ENCODE results near the gene TATDN3.
A peak's percentile ranks its signal among the peaks of the same experiment; 100 is the strongest.

TATDN3 gene

GRCh38 chr1:212783976-212784375 lies 7.7 kb upstream of the TATDN3 start:
- H3K36me3 ChIP-seq (ENCODE audit: insufficient read depth, low read length) = peaks cover 45% of the 10 kb centered on the region
- H3K9me2 ChIP-seq (replicated peaks; ENCODE audit: low read depth, low read length) = no peaks in the 10 kb centered on the region
- H2AFZ ChIP-seq (ENCODE audit: low read length) = no peak overlapping the region
- TF ChIP-seq EZH2phosphoT487 (IDR thresholded peaks at IDR 0.05; ENCODE audit: borderline replicate concordance) (no peak), CTCF (conservative IDR thresholded peaks at IDR 0.05; ENCODE audit: low read length) (no peak)
- H3K79me2 ChIP-seq (ENCODE audit: insufficient read depth, low read length) = peaks cover 23% of the 10 kb centered on the region
- H3K4me2 ChIP-seq (ENCODE audit: low read depth, low read length, poor library complexity, severe bottlenecking) = no peak overlapping the region
- no peaks in the 10 kb centered on the region for H3K9me3 ChIP-seq (ENCODE audit: insufficient read depth, low read depth, low read length)
- no peaks in the 10 kb centered on the region for H3K27me3 ChIP-seq (ENCODE audit: insufficient read depth, low read length, poor library complexity, severe bottlenecking)
- no peaks in the 10 kb centered on the region; the same call in 1 of the 2 replicates for H3F3A ChIP-seq (ENCODE audit: low read depth)
- H4K20me1 ChIP-seq (ENCODE audit: insufficient read depth, low read length, poor library complexity, severe bottlenecking) = peaks cover 10% of the 10 kb centered on the region
- H3K4me1 ChIP-seq (ENCODE audit: insufficient read depth, low read length, poor library complexity, severe bottlenecking) = peaks cover 18% of the 10 kb centered on the region
- H3K9ac ChIP-seq (ENCODE audit: low read depth, low read length, poor library complexity, severe bottlenecking) = no peak overlapping the region
- H3K4me3 ChIP-seq (ENCODE audit: low read length, poor library complexity, severe bottlenecking) = no peak overlapping the region

- no peak overlapping the region for H2AFZ ChIP-seq (ENCODE audit: low read length)
- peaks cover 40% of the 10 kb centered on the region for H3K79me2 ChIP-seq (ENCODE audit: insufficient read depth, low read length)
- no peaks in the 10 kb centered on the region; the same call in 1 of the 2 replicates for H3F3A ChIP-seq (ENCODE audit: low read depth)
- H3K4me1 ChIP-seq (ENCODE audit: insufficient read depth, low read length, poor library complexity, severe bottlenecking) = peaks cover 28% of the 10 kb centered on the region
- H3K27me3 ChIP-seq (ENCODE audit: insufficient read depth, low read length, poor library complexity, severe bottlenecking) = no peaks in the 10 kb centered on the region
- H3K36me3 ChIP-seq (ENCODE audit: insufficient read depth, low read length) = peaks cover 43% of the 10 kb centered on the region
- H3K9ac ChIP-seq (ENCODE audit: low read depth, low read length, poor library complexity, severe bottlenecking) = no peak overlapping the region
- H3K4me3 ChIP-seq (ENCODE audit: low read length, poor library complexity, severe bottlenecking) = no peak overlapping the region
- no peak overlapping the region for H3K4me2 ChIP-seq (ENCODE audit: low read depth, low read length, poor library complexity, severe bottlenecking)
- no peaks in the 10 kb centered on the region for H3K9me2 ChIP-seq (replicated peaks; ENCODE audit: low read depth, low read length)
- no peaks in the 10 kb centered on the region for H3K9me3 ChIP-seq (ENCODE audit: insufficient read depth, low read depth, low read length)
- peaks cover 19% of the 10 kb centered on the region for H4K20me1 ChIP-seq (ENCODE audit: insufficient read depth, low read length, poor library complexity, severe bottlenecking)
- TF ChIP-seq EZH2phosphoT487 (IDR thresholded peaks at IDR 0.05; ENCODE audit: borderline replicate concordance) = no peak
- TF ChIP-seq CTCF (conservative IDR thresholded peaks at IDR 0.05; ENCODE audit: low read length) = no peak
Measured at GRCh38 chr1:212785871-212786270, 5.8 kb upstream of the TATDN3 start.

- Histone ChIP-seq H3K36me3 (ENCODE audit: insufficient read depth, low read length) (peaks cover 3% of the 10 kb centered on the region; the same call in 1 of the 2 replicates), H2AFZ (ENCODE audit: low read length) (peak overlapping the region; percentile 79), H3K9ac (ENCODE audit: low read depth, low read length, poor library complexity, severe bottlenecking) (peak overlapping the region; percentile 86), H3K4me3 (ENCODE audit: low read length, poor library complexity, severe bottlenecking) (peak overlapping the region; percentile 94), H3K9me2 (replicated peaks; ENCODE audit: low read depth, low read length) (no peaks in the 10 kb centered on the region), H3K4me2 (ENCODE audit: low read depth, low read length, poor library complexity, severe bottlenecking) (peak overlapping the region; percentile 75), H3K79me2 (ENCODE audit: insufficient read depth, low read length) (peaks cover 64% of the 10 kb centered on the region), H3K27me3 (ENCODE audit: insufficient read depth, low read length, poor library complexity, severe bottlenecking) (no peaks in the 10 kb centered on the region), H3K4me1 (ENCODE audit: insufficient read depth, low read length, poor library complexity, severe bottlenecking) (peaks cover 49% of the 10 kb centered on the region), H3K9me3 (ENCODE audit: insufficient read depth, low read depth, low read length) (no peaks in the 10 kb centered on the region), H4K20me1 (ENCODE audit: insufficient read depth, low read length, poor library complexity, severe bottlenecking) (peaks cover 19% of the 10 kb centered on the region), H3F3A (ENCODE audit: low read depth) (no peaks in the 10 kb centered on the region)
- TF ChIP-seq CTCF (conservative IDR thresholded peaks at IDR 0.05; ENCODE audit: low read length) = no peak
Measured at GRCh38 chr1:212791261-212791675, 426 bp upstream of the TATDN3 start.
